ENCODE results near the gene SRP14.

Gene SRP14

GRCh38 chr15:40069178-40070165 is 30.5 kb upstream of the SRP14 start:
- DNase-seq (ENCODE audit: low read depth in 2 of 2, low spot score in 1 of 2) = no peak

- no peak for DNase-seq (ENCODE audit: low read depth in 2 of 2, low spot score in 1 of 2)
Measured at GRCh38 chr15:40067921-40068624, 29.1 kb upstream of the SRP14 start.

GRCh38 chr15:40066589-40066988 is 27.6 kb upstream of the SRP14 start:
- DNase-seq (ENCODE audit: low read depth in 2 of 2, low spot score in 1 of 2) = no peak

GRCh38 chr15:40065166-40065565 is 26.2 kb upstream of the SRP14 start:
- no peak for DNase-seq (ENCODE audit: low read depth in 2 of 2, low spot score in 1 of 2)

GRCh38 chr15:40064231-40064894 is 25.4 kb upstream of the SRP14 start:
- DNase-seq (ENCODE audit: low read depth in 2 of 2, low spot score in 1 of 2) = no peak

- no peak for DNase-seq (ENCODE audit: low read depth in 2 of 2, low spot score in 1 of 2)
Measured at GRCh38 chr15:40063563-40064011, 24.6 kb upstream of the SRP14 start.

- no peak for DNase-seq (ENCODE audit: low read depth in 2 of 2, low spot score in 1 of 2)
Measured at GRCh38 chr15:40062816-40063562, 24.0 kb upstream of the SRP14 start.

GRCh38 chr15:40061212-40061901 is 22.4 kb upstream of the SRP14 start:
- DNase-seq (ENCODE audit: low read depth in 2 of 2, low spot score in 1 of 2) = no peak

GRCh38 chr15:40060236-40060961 is 21.4 kb upstream of the SRP14 start:
- DNase-seq (ENCODE audit: low read depth in 2 of 2, low spot score in 1 of 2) = no peak

- no peak for DNase-seq (ENCODE audit: low read depth in 2 of 2, low spot score in 1 of 2)
Measured at GRCh38 chr15:40059821-40060220, 20.8 kb upstream of the SRP14 start.

- DNase-seq (ENCODE audit: low read depth in 2 of 2, low spot score in 1 of 2) = no peak
Measured at GRCh38 chr15:40058476-40059140, 19.6 kb upstream of the SRP14 start.

- DNase-seq (ENCODE audit: low read depth in 2 of 2, low spot score in 1 of 2) = no peak
Measured at GRCh38 chr15:40055576-40056293, 16.8 kb upstream of the SRP14 start.

- DNase-seq (ENCODE audit: low read depth in 2 of 2, low spot score in 1 of 2) = no peak
Measured at GRCh38 chr15:40054855-40055575, 16.0 kb upstream of the SRP14 start.

- no peak for DNase-seq (ENCODE audit: low read depth in 2 of 2, low spot score in 1 of 2)
Measured at GRCh38 chr15:40054605-40054854, 15.5 kb upstream of the SRP14 start.

GRCh38 chr15:40053831-40054604 is 15.0 kb upstream of the SRP14 start:
- no peak for DNase-seq (ENCODE audit: low read depth in 2 of 2, low spot score in 1 of 2)

GRCh38 chr15:40053079-40053830 is 14.3 kb upstream of the SRP14 start:
- DNase-seq (ENCODE audit: low read depth in 2 of 2, low spot score in 1 of 2) = no peak

GRCh38 chr15:40052604-40053003 is 13.6 kb upstream of the SRP14 start:
- DNase-seq (ENCODE audit: low read depth in 2 of 2, low spot score in 1 of 2) = no peak

Measured in stimulated activated CD8-positive, alpha-beta memory T cell treated with anti-CD3 and anti-CD28 coated beads, Interleukin-4, amount 100 ng/mL, for 1 hour (primary cell).